Left cardiac atrium (tissue), 4 donors: Measurements from ENCODE around the gene SMAD1. TPM values are rescaled to one million over a fixed set of nuclear protein-coding genes. Genes with fewer than 3 reads are reported as not detected.
"Not testable (repeated sequence)": the region's sequence is repeated elsewhere in the genome, so short reads cannot be mapped to it uniquely, and the experiment has no call there.

ENCODE experiments used
- ATAC-seq, 2 donors: fragments of 200-7000 bp; cut with Tn5 transposase; one replicate each; pipeline ENCODE4 v1.9.1; 2020; ENCODE audit warnings: mild to moderate bottlenecking in 2 of 2, moderate library complexity in 2 of 2
- DNase-seq: peaks from one replicate; pipeline ENCODE4 v3.0.0-alpha.2; 2020
- intact Hi-C, 2 donors: fragments of 100-400 bp; cut with DNase I; formaldehyde crosslinking; loops; one replicate each; pipeline versions ENCODE4 v1.14.1 to v1.15.1; 2022 to 2023
- total RNA-seq, 2 donors: library from RNA; stranded (reverse); fragmentation: NEBNext Ultra II Directional; extraction: Animal tissue kit (Norgen Biotek cat#: 25700); gene quantifications; one replicate each; pipeline ENCODE4 v1.2.1, GENCODE V29; 2021
- donor health status: DM: no; HTN: yes; CAD: no.
- donor health status: DM: no; HTN: yes; CAD: no; lungs with severe emphysema.
- donor health status: DM: yes; HTN: yes; CAD: no.
- donor health status: Dilated cardiomyopathy.

Gene SMAD1
- total RNA-seq, 2 donors from 2014 or later = 9.8 to 10.6 TPM

DNA sequence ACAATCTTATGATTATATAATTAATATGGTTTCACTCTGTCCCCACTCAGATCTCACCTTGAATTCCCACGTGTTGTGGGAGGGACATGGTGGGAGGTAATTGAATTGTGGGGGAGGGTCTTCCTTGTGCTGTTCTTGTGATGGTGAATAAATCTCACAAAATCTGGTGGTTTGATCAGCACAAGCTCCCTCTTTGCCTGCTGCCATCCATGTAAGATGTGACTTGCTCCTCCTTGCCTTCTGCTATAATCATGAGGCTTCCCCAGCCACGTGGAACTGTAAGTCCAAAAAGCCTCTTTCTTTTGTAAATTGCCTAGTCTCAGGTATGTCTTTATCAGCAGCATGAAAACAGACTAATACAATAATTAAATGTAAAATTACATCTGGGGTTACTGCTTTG, 107.7 kb downstream of the SMAD1 start:
- DNase-seq, ATAC-seq, intact Hi-C loops: not testable (repeated sequence)

- DNase-seq = no peak
- intact Hi-C loops = no loop called here
- no peak for ATAC-seq
Observed at GRCh38 chr4:145589916-145590702, 108.5 kb downstream of the SMAD1 start.

- intact Hi-C loops = no loop called here
- no peak for ATAC-seq
Observed at GRCh38 chr4:145602129-145602760, 120.6 kb downstream of the SMAD1 start.

GRCh38 chr4:145605941-145606340, 124.3 kb downstream of the SMAD1 start:
- no peak for DNase-seq
- intact Hi-C loops = loop anchor here (5.0 kb wide), 2 partner anchors 374 to 389 kb away; no protein-coding TSS in a partner anchor
- no peak for ATAC-seq

More at GRCh38 chr4:145602129-145602760, 120.6 kb downstream of the SMAD1 start:
- no peak for DNase-seq

Other genes starting within 250 kb of the SMAD1 start
- gene MMAA, start 137.5 kb downstream of the SMAD1 start, total RNA-seq = 1 to 10 TPM; 6.6 to 8.7 TPM
- not detected for gene C4orf51, start 198.3 kb downstream of the SMAD1 start, total RNA-seq